Right lung (tissue), 5 donors: ENCODE data around the gene APLP2. TPM values are rescaled to one million over a fixed set of nuclear protein-coding genes. Genes with fewer than 3 reads are reported as not detected.

Source experiments
- DNase-seq, 2 donors: peaks; one replicate each; pipeline ENCODE4 v3.0.0-alpha.2; 2013
- polyA plus RNA-seq, 5 donors: library from polyadenylated mRNA; unstranded; fragments of 120-200 nt; gene quantifications; one replicate each; pipeline versions ENCODE4 v1.2.1 to v1.2.3, GENCODE V29; 2013; ENCODE audit warnings: inconsistent platforms in 1 of 5, low replicate concordance in 1 of 5; ENCODE audit not compliant: insufficient read length in 5 of 5, insufficient read depth in 1 of 5

Gene APLP2
- polyA plus RNA-seq, 5 donors: 424 to 539 (median 490) TPM

GRCh38 chr11:130050257-130050656 is 19.4 kb upstream of the APLP2 start:
- no peak for DNase-seq

DNA sequence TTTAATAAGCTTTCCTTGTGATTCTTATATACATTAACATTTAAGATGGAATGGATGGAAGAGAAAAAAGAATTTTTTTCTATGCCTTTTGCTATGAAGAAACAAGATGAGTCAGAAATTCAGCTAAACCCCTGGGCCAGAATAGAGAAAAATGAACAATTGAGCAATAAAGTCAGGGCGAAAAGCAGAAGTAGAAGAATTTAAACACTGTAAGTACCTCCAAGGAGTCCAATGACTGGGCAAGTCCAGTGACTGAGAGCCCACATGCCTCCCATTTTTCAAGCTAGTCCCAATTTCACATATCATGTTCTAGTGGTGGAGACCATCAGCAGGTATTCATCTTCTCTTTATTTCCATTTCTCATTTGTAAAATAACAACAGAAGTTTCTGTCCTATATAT is 18.6 kb upstream of the APLP2 start:
- DNase-seq: no peak

GRCh38 chr11:130052567-130052966 is 17.1 kb upstream of the APLP2 start:
- no peak for DNase-seq

GRCh38 chr11:130054966-130055365 is 14.7 kb upstream of the APLP2 start:
- no peak for DNase-seq

DNA sequence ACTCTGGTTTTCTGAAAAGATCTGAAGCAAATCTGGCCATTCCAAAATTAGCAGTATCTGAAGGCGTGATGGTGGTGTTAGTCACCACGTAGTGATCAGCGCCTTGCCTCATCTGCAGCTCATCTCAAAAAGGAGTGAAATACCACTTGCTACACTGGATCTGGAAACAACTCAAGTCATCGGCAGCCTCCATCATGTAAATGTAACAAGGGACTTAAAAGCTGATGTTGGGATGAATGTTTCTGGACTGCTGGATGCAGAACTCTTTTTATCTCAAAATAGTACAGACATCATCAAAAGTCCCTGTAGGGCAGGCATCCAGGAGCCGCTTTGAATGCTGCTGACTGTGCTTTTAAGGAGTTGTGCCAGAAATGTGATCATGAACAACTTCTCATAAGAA is 14.1 kb upstream of the APLP2 start:
- DNase-seq: no peak

DNA sequence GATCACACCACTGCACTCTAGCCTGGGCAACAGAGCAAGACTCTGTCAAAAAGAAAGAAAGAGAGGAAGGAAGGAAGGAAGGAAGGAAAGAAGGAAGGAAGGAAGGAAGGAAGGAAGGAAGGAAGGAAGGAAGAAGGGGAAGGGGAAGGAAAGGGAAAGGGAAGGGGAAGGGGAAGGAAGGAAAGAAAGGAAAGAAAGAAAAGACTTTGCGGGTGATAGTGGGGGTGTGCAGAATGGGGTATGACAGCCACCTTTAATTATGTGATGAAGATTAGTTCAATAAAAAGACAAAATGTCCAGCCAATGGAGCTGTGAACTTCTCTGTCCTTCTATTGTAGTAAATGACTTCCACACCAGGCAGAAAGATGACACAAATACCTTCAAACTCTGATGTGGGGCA is 8.7 kb upstream of the APLP2 start:
- no peak for DNase-seq

DNA sequence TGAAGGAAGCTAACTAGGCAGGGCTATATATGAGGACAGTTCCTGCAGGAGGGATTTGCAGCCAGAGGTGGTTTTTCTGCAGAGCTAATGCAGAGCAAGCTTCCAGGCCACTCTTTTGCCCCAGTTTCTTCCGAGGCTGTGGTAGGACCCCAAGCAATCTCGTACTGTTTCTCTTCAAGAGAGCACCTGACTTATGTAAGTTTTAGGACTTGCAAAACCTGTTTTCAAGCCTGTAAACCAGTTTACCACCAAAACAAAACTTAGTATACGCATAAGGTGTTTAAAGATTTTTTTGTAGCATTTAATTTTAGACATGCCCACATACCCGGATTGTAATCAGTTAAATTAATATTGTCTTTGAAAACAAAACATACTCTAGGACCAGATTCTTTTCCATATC is 7.7 kb upstream of the APLP2 start:
- no peak for DNase-seq

DNA sequence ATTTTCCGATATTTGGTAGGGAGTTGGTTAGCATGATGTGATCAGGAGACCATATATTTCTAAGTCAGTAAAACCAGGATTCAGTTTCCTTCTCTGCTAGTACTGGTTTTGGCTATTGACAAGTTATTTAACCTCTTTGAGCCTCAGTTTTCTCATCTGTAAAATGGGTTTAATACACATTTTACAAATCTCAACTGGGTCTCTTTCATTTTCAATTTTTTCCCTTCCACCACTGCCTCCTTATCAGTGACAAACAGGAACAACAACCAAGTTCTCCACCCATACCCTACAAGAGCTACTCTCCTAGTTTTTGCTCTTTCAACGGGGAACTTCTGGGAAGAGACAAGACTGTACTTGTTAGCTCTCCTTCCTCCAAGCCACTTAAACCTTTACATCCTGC is 6.2 kb upstream of the APLP2 start:
- DNase-seq: no peak

GRCh38 chr11:130064596-130064995 is 5.1 kb upstream of the APLP2 start:
- no peak for DNase-seq

GRCh38 chr11:130066338-130066737 is 3.4 kb upstream of the APLP2 start:
- DNase-seq: no peak

- DNase-seq: no peak
Observed at GRCh38 chr11:130068546-130068985, 1.1 kb upstream of the APLP2 start.

- peak; percentile 89 to 92 for DNase-seq
Observed at GRCh38 chr11:130068986-130069658, 572 bp upstream of the APLP2 start.

GRCh38 chr11:130070109-130070845 is 583 bp downstream of the APLP2 start:
- DNase-seq: no peak

GRCh38 chr11:130070846-130071200 is 1.1 kb downstream of the APLP2 start:
- DNase-seq: no peak

DNA sequence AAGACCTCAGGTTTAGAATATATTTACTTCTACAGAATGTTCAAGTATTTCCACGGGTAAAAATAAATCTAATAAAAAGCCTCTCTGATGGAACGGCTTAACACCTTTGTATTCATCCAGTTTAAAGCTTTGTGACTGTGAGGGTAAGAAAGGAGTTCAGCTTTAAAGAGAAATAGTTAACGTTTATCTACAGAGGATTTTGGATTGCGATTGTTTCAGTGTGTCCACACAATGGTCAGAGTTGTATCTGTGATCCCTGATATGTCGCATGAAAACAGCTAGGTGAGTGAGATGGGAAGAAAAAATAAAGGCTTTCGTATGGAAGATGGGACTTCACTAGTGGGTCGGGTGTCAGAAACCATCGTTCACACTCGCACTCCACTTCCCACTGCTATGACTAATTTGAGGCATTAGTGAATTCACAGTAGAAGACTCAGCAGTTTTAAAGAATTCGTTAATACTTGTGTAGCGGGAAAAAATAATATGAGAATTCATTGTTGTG is 1.6 kb downstream of the APLP2 start:
- DNase-seq: no peak

DNA sequence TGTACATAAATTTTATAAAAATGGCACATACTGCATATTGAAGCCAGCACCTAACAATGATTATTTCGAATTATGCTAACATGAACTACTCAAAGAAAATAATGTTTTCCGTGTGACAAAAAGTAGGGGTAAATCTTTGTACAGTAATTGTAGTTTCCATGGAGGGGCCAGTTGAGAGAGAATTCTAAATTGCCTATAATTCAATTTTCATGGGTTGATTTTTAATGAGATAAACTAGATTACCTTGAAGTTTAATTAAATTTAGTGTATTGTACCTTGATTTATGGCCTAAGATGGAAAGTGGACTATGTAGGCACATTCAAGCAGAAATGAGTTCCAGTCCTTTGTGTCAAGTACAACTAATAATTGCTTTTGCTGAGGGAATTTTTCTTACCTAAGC is 5.0 kb downstream of the APLP2 start:
- DNase-seq: no peak

DNA sequence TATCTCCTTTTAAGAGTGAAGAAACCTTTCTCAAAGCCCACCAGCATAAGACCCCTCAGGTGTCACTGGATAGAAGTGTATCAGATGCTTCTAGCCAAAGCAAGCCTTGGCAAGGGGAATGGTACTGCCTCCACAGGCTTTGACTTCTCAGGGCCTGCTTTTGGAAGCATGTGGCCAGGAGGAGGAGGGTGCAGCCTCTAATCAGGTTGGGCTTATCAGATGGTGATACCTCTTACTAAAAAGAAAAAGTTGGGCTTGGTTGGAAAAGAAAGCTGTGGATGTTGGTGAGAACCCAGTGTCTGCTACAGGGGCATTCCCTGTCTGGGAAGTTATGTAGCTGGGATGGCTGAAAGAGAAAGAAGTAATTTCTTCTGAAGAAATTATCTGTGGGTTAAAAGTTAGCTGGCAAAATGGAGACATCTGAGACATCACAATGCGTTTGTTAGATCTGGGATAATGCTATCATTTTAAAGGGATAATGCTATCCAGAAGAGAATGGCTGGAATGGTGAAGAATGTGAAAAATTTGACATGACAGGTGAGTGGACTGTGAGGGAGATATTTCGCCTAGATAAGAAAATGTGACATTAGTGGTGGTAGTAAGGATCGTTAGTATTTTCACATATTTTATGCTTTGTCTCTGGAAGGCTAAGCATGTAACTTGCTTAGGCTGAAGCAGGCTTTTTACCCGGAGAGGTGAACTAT is 7.2 kb downstream of the APLP2 start:
- no peak for DNase-seq

GRCh38 chr11:130077671-130078070 is 8.0 kb downstream of the APLP2 start:
- DNase-seq: no peak

- no peak for DNase-seq
Observed at GRCh38 chr11:130078080-130078479, 8.4 kb downstream of the APLP2 start.

DNA sequence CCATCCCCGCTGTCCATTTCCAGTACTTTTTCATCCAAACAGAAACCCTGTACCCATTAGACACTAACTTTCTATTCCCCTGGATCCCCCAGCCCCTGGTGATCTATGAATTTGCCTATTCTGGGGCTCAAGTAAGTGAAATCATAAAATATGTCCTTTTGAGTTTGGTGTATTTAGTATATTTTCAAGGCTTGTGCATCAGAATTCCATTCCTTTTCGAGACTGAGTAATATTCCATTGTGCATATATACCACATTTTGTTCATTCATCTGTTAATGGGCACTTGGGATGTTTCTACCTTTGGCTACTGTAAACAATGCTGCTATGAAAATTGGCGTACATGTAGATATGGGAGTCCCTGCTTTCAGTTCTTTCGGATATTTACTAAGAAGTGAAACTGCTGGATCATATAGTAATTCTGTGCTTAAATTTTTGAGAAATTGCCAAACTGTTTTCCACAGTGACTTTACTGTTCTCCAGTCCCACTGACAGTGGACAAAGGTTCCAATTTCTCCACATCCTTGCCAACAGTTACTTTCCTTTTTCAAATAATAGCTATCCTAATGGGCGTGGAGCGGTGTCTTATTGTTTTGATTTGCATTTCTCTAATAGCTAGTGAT is 16.1 kb downstream of the APLP2 start:
- DNase-seq: no peak

DNA sequence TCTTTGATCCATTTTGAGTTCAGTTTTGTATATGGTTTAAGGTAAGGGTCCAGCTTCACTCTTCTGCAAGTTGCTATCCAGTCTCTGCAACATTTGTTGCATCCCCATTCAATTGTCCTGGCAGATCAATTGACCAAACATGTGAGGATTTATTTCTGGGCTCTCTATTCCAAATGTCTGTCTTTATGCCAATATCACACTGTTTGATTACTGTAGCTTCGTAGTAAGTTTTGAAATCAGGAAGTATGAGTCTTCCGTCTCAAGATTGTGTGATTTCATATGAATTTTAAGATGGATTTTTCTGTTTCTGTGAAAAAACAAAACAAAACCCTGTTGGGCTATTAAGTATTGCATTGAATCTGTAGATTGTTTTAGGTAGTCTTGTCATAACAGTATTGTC is 17.0 kb downstream of the APLP2 start:
- DNase-seq: no peak

GRCh38 chr11:130087294-130087926 is 17.7 kb downstream of the APLP2 start:
- no peak for DNase-seq
